ENCODE measurements around the gene CHRD.
"Not testable (repeated sequence)": the region's sequence is repeated elsewhere in the genome, so short reads cannot be mapped to it uniquely, and the experiment has no call there.

The CHRD gene

DNA sequence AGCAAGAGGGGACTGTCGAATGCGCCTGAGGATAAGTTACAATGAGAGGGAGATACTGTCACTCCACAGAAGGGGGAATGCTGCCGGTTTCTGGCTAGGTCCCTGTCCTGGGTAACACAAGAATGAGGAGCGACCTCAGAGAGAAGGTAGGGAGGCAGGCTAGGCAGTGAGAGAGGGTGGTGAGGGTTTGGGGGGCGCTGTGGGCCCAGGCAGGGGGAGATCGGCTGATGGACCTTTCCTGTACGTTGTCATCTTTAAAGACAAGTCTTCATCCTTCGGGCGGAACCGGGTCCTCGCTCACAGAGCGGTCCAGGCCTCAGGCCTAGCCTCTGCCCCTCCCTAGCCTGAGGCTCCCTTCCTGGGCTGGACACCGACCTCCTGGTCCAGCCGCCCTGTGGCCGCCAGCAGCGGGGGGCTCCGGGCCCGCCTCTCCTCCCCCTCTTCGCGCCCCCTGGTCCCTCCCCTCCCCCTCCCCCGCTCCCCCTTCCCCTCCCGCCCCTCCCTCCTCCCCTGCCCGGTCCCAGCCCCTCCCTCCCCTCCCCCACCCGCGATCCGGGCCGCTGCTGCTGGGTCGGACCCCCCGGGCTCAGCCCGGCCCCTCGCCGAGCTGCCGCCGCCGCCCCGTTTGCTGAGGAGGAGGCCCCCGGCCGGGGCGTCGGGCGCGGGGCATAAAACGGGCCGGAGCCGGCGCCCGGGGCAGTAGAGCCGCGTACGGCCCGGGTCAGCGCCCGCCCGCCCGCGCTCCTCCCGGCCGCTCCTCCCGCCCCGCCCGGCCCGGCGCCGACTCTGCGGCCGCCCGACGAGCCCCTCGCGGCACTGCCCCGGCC lies at the start of gene CHRD:
TSS of gene CHRD (plus strand) at position 697 of the 827 bp plus-strand sequence. CDS start 265 bp downstream, outside the sequence.
- no peak for DNase-seq

DNA sequence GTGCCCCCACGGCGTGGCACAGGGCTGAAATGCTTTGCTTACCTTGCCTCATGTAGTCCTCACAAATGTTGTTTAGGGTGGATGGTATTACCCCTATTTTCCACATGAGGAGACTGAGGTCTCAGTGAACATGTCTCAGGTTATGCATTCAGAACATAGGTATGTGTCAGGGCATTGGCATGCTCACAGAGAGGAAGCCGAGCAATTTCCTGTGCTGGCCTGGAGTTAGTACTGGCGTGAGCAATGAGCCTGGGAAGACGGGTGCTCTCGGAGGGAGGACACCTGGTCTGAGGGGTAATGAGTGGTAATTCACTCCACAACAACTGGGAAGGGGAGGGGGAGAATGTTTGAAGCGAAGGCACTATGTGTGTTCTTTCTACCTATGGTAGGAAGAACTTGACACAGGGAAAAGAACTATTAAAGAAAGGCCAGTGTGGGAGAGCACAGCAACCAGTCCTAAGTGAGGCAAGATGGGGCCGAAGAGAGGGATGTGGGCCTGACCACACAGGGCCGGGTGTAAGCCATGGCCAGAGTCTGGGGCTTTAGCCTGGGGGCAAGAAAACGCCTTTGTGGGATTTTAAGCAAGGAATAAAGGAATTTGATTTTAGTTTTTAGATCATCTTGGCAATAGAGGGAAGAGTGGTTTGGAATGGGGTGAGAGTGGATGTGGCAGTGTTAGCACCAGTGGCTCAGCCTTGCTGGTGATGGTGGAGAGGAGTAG lies 47.3 kb upstream of the CHRD start:
- no peak for DNase-seq

DNA sequence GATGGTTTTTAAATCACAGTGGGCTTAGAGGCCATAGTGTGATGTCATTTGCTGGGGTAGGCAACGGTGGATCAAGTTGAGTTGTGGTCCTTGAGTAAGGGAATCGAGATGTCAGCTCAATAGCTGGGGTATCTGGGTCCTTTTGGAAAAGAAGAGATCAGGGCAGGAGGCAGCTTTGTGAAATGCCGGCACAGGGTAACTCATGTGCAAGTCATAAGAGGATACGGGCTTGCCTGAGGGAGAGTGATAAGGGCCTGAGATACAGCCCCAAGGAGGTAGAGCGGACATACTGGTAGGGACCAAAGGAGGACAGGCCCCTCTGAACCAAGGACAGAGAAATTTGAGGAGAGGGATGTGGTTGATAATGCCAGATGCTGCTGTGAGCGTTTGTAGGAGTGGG lies 46.7 kb upstream of the CHRD start:
- no peak for DNase-seq

DNA sequence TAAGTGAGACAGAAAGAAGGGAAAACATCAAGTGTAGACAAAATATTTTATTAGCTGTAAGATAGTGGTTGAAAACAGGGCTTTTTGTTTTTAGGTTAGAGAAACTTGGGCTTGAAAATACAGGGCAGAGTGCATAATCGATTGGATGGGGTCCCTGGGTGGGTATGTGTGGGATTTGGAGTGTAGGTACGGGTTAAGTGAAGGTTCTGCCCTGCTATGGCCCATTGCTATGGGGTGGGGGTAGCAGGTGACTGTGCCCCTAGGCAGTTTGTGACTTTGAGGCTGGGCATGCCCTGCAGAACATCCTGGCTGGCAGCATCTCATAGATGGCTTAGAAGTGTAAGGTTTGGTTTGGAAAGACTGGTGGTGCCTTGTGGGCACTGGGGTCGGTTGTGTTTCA lies 46.2 kb upstream of the CHRD start:
- no peak for DNase-seq

DNA sequence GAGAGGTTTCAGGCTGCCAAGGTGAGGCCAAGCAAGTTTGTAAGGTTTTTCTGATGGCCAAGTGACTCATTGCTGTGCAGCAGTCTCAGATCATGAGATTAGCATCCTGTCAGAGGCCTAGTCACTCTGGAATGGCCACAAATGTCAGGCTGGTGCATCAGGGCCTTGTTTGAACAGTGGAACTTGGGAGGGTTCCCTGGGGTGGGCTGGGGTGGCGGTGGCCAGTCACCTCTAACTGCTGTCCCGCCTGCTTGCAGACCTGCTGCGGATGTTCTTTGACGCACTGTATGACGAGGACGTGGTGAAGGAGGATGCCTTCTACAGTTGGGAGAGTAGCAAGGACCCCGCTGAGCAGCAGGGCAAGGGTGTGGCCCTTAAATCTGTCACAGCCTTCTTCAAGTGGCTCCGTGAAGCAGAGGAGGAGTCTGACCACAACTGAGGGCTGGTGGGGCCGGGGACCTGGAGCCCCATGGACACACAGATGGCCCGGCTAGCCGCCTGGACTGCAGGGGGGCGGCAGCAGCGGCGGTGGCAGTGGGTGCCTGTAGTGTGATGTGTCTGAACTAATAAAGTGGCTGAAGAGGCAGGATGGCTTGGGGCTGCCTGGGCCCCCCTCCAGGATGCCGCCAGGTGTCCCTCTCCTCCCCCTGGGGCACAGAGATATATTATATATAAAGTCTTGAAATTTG lies 45.2 kb upstream of the CHRD start:
- DNase-seq, result no peak

DNA sequence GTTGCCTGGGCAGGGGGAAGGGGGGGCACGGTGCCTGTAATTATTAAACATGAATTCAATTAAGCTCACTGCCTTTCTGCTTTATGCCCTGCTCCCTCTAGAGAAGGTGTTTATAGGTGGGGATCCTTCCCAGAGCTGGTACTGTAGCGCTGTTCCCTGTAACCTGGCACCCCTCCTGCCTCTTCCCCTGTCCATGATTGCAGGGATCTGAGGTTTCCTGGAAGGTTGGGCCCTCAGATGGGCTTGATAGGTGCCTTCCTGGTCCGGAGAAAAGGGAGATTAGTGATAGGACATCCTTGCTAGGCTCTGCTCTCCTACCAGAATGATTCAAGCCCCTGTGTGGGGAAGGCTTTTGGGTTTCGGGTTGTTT lies 44.6 kb upstream of the CHRD start:
- DNase-seq, result no peak

DNA sequence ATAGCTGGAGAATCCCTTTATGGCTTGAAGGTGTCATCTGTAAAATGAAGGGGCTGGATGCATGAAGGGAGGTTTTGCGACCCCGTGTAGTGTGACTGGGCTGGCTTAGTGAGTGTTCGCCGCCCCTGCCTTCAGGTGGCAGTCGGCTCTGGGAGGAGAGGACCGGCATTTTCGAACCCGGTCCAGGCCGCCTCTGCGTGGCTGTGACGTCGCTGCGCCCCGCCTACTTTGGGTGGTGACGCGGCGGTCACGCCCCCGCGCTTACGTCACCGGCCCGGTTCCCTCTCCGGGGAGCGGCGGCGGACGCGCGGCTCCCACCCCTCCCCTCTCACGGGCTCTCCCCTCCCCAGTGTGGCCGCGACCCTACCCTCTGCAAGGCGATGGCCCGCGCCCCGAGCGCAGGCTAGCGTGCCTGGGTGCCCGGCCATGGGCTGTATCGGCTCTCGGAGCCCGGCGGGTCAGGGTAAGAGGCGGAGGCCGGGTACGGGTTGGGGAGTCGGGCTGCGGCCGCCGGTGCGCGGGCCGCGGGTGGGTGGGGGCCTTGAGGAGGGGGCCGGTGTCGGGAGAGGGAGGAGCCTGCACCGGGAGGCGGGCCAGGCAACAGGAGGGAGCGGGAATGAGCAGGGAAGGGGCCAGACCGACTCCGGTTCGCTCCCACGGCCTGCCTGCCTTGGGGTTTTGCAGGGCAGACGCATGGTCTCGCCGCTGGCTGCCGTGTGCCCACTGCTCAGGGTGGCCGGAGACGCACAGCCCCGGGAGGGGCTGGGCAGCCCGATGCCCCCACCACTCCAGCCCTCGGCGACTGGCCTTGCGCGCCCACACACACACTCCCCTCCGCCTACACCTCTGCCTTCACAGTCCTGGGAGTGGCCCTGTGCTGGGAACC lies 44.0 kb upstream of the CHRD start:
- DNase-seq, result peak; percentile 89

DNA sequence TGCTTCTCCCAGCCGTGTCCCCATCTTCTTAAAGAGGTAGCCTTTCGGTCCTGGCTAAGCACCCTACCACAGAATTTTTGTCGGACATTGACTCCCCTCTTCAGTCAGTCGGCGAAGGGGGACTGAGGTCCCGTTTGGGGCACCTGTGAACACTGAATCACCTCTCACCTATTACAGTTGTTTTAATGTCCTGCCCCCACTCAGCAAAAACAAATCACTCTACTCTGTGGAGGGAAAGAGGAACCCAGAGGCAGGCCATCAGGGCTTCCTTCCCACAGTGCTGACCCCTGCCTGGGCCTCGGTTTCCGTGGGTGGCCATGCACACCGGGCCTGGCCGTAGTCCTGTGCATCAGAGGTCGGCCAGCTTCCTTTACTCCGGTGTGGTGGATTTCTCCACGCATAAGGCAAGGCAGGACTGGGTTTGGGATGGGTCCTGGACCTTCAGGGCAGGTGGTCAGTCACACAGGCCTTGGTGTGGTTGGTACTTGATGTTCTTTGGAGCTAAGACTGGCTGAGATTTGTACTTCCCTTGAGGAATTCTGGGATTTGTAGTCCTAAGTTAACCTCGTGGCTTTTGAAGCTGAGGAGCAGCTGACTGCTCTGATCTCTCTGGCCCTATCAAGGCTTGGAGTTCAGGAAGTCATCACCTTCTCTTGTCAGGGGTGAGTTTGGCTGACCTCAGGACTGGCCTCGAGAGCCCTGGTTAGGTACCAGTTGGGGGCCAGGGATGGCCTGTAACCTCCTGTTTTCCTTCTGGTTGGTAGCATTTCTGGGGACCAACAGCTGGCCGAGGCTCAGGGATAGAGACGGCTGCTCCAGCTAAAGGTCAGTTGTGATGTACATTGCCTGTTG lies 43.1 kb upstream of the CHRD start:
- DNase-seq, result no peak

DNA sequence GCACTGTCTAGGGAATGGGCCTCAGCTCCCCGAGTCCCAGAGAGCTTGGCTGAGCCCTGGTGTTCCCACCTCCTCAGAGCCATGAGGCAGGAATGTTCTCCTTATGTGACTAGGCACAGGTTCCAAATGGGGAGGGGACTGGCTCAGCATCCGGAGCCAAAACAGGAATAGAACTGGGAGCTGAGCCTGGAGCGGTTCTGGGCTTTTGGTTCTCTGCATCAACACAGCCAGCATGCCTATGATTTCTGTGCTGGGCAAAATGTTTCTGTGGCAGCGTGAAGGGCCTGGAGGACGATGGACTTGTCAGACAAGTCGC lies 42.5 kb upstream of the CHRD start, which contains the start of gene FAM131A:
TSS of gene FAM131A (plus strand) at position 202 of the 316 bp plus-strand sequence. CDS start at position 233, 31 bp downstream.
- DNase-seq, result no peak

DNA sequence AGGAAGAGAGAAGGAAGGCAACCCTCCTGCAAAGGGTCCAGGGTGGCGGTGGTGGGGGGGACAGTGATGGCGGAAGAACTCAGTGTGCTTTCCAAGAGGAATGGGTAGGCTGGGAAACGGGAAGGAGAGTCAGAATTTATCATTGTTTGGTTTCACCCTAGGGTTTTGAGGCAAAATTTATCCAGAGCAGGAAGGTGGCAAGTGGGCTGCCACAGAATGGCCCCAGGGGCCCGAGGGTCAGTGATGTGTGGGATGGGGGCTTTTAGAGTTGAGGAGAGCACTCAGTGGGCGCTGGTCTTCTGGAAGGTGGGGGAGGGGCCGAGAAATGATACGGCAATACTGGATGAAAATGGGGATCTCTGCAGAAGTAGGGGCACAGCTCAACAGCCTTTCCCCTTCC lies 41.9 kb upstream of the CHRD start:
- DNase-seq, result no peak

DNA sequence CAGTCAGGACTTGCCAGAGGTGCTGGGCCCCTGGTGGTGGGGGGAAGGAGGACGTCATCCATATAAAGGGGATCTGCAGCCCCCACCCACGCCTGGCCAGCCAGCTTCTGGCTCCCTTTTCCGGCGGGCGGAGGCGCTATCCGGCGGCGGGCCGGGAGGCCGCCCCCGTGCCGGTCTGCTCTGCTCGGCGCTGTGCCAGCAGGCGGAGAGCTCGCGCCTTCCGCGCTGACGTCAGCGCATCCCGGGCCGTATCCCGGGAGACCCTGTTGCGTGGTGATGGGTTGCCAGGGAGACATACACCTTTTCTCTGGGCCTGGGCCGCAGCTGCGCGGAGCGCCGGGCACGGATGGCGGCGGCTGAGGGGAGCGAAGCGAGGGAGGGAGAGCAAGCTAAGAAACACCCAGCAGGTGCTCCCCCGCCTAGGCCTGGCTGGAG lies 41.3 kb upstream of the CHRD start:
- no peak for DNase-seq

DNA sequence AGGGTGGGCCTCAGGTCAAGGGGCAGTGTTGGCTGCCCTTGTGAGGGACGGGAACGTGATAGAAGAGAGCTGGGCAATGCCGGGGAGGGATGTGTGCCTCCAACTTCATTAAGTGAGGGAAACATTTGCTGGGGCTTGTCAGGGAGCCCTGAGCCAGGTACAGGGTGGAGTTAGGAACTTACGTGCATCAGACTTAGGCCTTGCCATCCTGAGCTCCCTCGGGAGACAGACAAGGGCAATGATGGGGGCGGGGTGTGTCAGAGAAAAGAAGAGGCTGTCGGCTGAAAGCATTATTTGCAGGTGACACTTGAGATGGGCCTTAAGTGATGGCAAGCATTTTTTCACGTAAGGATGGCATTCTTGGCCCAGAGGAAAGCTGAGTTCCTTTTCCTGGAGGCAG lies 40.9 kb upstream of the CHRD start:
- DNase-seq, result no peak

DNA sequence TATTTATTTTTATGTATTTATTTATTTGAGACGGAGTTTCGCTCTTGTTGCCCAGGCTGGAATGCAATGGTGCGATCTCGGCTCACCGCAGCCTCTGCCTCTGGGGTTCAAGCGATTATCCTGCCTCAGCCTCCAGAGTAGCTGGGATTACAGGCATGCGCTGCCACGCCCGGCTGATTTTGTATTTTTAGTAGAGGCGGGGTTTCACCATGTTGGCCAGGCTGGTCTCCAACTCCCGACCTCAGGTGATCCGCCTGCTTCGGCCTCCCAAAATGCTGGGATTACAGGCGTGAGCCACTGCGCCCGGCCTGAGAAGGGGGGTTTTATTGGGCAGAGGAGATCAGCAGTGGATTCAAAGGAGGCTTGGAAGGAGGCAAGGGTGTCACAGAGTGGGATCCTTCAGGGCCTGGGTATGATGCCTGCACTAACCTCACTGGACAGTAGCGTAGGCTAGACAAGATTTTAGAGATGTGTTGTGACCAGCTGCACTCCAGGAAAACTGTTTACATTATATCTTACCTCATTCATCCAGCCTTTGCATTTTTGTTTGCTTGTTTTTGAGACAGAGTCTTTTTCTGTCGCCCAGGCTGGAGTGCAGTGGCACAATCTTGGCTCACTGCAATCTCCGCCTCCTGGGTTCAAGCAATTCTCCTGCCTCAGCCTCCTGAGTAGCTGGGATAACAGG lies 40.3 kb upstream of the CHRD start:
- not testable (repeated sequence) for DNase-seq

DNA sequence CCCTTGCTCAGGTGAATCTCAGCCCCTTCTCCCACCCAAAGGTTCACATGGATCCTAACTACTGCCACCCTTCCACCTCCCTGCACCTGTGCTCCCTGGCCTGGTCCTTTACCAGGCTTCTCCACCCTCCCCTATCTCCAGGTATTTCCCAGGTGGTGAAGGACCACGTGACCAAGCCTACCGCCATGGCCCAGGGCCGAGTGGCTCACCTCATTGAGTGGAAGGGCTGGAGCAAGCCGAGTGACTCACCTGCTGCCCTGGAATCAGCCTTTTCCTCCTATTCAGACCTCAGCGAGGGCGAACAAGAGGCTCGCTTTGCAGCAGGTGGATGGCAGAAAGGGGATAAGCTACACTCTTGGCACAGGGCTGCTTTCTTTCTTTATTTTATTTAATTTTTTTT lies 37.9 kb upstream of the CHRD start:
- no peak for DNase-seq

DNA sequence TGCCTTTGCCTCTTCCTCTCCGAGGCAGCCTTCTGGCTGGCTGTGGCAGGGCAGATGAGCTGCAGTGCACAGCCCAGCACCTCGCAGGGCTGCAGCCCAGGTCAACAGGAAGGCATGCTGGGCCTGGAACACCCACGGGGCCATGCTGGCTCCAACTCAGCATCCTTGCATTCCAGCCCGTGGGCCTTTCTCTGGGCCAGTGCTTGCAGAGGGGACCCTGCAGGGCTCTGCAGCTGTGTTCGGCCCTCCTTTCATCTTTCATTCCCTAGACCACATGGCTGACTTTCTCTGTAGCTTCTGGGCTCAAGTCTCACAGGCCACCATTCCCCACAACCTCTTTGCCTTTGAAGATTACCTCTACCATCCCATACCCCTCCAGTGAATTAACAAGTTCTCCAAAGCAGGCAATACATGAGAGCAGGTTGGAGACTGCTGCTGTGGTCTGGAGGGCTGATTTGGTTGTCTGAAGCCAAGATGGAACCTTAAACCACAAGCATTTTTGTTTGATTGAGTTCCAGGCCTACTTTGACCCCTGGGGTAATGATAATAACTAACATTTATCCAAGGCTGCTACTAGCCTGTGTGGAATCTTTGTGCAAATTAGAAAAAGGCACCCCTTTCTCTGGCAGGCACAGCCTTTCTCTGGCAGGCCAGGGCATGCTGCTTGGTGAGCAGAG lies 36.5 kb upstream of the CHRD start:
- no peak for DNase-seq

DNA sequence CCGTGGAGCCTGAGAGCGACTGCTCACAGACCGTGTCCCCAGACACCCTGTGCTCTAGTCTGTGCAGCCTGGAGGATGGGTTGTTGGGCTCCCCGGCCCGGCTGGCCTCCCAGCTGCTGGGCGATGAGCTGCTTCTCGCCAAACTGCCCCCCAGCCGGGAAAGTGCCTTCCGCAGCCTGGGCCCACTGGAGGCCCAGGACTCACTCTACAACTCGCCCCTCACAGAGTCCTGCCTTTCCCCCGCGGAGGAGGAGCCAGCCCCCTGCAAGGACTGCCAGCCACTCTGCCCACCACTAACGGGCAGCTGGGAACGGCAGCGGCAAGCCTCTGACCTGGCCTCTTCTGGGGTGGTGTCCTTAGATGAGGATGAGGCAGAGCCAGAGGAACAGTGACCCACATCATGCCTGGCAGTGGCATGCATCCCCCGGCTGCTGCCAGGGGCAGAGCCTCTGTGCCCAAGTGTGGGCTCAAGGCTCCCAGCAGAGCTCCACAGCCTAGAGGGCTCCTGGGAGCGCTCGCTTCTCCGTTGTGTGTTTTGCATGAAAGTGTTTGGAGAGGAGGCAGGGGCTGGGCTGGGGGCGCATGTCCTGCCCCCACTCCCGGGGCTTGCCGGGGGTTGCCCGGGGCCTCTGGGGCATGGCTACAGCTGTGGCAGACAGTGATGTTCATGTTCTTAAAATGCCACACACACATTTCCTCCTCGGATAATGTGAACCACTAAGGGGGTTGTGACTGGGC lies 35.1 kb upstream of the CHRD start:
- DNase-seq, result no peak

DNA sequence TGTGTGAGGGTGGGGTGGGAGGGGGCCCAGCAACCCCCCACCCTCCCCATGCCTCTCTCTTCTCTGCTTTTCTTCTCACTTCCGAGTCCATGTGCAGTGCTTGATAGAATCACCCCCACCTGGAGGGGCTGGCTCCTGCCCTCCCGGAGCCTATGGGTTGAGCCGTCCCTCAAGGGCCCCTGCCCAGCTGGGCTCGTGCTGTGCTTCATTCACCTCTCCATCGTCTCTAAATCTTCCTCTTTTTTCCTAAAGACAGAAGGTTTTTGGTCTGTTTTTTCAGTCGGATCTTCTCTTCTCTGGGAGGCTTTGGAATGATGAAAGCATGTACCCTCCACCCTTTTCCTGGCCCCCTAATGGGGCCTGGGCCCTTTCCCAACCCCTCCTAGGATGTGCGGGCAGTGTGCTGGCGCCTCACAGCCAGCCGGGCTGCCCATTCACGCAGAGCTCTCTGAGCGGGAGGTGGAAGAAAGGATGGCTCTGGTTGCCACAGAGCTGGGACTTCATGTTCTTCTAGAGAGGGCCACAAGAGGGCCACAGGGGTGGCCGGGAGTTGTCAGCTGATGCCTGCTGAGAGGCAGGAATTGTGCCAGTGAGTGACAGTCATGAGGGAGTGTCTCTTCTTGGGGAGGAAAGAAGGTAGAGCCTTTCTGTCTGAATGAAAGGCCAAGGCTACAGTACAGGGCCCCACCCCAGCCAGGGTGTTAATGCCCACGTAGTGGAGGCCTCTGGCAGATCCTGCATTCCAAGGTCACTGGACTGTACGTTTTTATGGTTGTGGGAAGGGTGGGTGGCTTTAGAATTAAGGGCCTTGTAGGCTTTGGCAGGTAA lies 34.3 kb upstream of the CHRD start:
- DNase-seq, result no peak

DNA sequence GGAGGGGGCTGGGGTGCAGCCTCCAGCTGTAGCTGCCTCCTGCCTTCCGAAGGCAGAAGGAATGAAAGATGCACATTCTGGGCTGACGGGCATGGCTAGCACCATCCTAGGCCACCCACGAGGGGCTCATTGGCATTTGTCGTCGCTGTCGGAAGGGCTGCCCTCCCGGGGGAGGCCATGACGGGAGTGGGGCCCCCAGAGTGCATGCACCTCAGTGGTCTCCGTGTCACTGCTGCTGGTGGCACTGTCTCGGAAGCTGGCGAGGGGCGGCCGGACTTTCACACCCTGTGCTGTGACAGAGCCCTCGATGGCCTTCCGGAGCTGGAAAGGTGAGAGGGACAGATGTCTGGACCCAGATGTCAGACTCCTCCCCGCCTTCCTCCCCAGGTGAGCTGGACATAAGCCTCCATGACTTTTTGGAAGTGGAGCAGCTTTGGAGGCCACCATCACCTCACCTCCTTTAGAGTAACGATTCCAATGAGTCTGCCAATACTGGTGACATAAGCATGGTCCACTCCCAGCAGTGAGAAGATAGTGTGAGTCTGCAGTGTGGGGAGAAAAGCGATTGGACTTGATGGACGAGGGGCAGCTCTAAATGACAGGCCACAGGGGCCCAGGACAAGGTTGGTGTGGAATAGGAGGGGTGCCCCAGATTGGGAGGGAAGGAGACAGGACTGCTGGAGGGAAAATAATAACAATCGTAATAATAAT lies 33.2 kb upstream of the CHRD start:
- DNase-seq, result no peak

Data from activated CD4-positive, CD25-positive, alpha-beta regulatory T cell treated with anti-CD3 and anti-CD28 coated beads, Interleukin-2, amount 50 U/mL, for 72 hours (primary cell).